NB4 (cell line): ENCODE results near the gene NFATC2IP.

Experiments
- POLR2A ChIP-seq: IDR thresholded peaks from 2 replicates; pipeline ENCODE4 v1.6.1; 2011; ENCODE audit warnings: mild to moderate bottlenecking; ENCODE audit not compliant: insufficient read length; ENCODE audit errors: extremely low read depth
- TF ChIP-seq, protein P1 (sequence below): IDR thresholded peaks from one replicate; pipeline ENCODE4 v1.5.1; 2012; ENCODE audit warnings: low read depth, low read length

GRCh38 chr16:28998837-28999236 lies 48.1 kb downstream of the NFATC2IP start:
- TF ChIP-seq, protein P1, sequence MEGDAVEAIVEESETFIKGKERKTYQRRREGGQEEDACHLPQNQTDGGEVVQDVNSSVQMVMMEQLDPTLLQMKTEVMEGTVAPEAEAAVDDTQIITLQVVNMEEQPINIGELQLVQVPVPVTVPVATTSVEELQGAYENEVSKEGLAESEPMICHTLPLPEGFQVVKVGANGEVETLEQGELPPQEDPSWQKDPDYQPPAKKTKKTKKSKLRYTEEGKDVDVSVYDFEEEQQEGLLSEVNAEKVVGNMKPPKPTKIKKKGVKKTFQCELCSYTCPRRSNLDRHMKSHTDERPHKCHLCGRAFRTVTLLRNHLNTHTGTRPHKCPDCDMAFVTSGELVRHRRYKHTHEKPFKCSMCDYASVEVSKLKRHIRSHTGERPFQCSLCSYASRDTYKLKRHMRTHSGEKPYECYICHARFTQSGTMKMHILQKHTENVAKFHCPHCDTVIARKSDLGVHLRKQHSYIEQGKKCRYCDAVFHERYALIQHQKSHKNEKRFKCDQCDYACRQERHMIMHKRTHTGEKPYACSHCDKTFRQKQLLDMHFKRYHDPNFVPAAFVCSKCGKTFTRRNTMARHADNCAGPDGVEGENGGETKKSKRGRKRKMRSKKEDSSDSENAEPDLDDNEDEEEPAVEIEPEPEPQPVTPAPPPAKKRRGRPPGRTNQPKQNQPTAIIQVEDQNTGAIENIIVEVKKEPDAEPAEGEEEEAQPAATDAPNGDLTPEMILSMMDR = no peak
- no peak for TF ChIP-seq POLR2A
